NCI-H345 treated with DMSO at 0.1 percent for 48 hours (cell line): Measurements from ENCODE around the gene SH2B3.
"Not testable (repeated sequence)": the region's sequence is repeated elsewhere in the genome, so short reads cannot be mapped to it uniquely, and the experiment has no call there.

Source experiments
- DNase-seq: peaks from one replicate; lab custom pipeline; 2025; ENCODE audit not compliant: unreplicated experiment; lab: John Stamatoyannopoulos, UW

The SH2B3 gene

DNA sequence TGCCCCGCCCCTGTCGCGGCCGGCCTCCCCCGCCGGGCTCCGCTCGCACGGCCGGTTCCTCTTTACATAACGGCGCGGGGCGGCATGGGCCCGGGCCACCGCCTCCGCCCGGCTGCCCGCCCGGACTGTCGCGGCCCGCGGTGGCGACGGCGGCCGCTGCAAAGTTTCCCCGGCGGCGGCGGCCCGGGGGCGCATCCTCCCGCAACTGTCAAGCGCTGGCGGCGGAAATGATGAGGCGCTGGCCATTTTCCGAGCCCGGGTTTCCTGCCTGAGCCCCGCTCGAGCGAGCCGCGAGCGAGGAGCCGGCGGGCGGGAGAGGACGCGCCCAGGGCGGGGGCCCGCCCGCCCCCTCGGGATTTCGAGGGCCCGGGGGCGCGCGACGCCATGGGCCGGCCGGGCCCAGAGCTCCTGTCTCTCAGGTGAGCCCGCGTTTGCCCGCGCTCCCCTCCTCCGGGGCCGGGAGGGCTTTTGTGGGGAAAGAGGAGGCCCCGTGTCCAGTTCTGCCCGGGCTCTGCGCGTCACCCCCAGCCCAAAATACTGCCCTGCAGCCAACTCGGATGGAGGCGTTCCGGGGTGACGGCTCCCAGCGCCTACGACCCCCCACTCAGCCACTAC lies at the start of gene SH2B3:
SH2B3 (plus strand) TSS at position 65 of the 615 bp plus-strand sequence. CDS start 12,223 bp downstream, outside the sequence.
- DNase-seq: peak; percentile 27

DNA sequence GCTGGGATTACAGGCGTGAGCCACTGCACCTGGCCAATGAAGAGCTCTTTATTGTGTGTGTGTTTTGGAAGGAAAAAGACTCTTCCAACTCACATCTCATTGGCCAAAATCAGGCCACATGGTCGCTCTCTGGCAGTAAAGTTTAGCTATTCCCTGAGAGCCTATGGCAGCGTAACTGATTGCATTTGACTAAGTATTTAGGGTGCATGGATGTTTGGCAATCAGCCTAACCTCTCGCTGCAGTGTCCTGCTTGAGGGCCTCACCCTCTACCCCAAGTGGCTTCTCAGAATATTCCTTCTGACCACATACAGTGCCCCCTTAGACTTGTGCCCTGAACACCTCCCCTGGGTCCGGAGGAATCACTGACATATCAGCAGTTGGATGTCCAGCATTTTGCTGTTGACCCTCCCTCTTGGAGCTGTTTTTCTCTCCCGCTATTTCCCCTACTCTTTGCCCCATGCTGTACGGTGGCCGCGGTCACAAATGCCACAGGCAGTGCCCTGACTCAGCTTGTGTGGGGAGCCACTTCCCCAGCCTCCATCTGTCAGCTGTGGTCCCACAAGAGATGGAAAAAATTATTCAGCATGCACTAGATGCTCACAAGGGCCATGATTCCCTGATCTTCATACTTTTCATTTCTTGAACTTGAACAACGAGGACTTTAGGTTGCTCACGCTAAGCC lies 46.4 kb upstream of the SH2B3 start:
- no peak for DNase-seq

- DNase-seq: no peak
Measured at GRCh38 chr12:111359914-111360276, 45.8 kb upstream of the SH2B3 start.

GRCh38 chr12:111360325-111360930 lies 45.3 kb upstream of the SH2B3 start:
- DNase-seq: no peak

DNA sequence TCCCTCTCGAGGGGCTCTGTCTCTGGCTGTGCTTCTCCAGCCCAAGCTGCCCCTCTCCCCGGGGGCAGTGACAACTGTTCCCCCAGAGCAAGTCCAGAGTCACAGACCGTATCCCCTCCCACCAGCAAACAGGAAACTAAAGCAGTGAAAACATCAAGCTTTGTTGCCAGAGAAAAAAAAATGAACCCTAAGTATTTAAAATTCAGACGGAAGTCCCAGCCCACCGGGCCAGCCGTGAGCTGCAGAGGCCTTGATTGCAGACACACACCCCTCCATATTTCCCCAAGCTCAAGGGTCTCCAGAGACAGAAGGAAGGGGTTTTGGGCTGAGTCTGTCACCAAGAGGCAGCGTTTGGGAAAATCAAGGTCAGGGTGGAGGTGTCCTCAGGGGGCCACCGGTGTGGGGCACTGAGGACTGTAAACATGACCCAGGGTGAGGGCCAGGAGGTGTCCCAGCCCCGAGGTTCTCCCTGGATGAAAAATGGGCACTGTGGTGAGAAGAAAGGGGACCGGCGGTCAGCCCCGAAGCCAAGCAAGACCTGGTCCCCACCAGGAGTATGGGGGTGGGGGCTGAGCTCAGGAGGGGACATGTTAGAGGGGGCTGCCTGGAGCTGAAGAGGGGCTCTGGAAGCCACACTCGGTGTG lies 44.5 kb upstream of the SH2B3 start:
- no peak for DNase-seq

DNA sequence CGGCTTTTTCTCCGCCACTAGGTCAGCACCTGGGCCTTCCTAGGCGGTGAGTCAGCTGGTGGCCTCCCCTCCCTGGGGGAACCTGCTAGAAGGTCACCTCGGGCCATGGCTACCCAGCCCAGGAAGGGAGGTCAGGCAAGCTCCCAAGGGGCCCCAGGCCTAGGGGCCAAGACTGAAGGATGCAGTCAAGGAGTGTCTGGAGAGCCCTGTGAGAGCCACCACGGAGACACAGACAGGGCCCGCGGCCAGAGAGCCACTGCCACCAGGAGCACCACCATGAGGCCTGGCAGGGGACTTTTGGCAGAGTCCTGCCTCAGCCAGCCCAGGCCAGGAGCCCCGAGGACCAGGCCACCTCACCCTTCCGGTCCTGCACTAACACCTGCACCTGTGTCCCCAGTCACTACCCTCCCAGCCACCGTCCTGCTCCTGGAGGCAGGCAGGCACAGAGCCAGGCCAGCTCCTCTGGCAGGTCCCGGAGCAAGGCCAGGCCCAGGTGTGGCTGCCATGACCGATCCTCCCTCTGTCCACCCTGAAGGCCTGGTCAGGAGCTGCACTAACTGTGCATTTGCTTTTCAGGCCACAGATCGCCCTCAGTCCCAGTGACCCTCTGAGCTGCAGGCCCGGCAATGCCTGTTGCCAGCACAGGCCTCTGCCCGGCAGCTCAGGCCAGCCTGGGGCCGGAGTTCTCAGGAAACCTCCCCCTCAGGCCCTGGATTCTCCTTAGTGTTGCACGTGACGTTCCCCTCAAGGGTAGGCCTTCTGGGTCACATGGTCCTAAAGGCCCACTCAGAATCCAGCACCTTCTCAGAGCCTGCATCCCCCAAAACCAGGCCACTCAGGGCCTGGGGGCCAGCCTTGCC lies 43.8 kb upstream of the SH2B3 start:
- DNase-seq: no peak

GRCh38 chr12:111362687-111363475 lies 42.8 kb upstream of the SH2B3 start:
- no peak for DNase-seq

GRCh38 chr12:111363578-111363977 lies 42.1 kb upstream of the SH2B3 start:
- DNase-seq: no peak

DNA sequence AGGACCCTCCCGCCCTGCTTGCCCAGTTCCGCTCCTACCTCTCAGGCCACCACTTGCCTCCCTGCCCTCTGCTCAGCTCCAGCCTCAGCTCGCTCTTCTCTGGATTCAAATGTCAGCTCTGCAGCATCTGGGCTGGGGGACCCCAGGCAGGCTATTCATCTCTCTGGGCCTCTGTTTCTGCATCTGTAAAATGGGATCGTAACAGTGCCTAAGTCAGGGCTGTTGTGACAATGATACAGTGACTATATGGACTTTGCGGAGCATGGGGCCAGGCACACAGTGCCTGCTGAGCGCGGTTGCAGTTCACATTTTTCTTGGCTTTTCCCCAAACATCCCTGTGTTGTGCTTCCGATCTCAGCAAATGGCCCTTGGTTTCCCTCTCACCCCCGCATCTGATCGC lies 39.6 kb upstream of the SH2B3 start:
- no peak for DNase-seq

DNA sequence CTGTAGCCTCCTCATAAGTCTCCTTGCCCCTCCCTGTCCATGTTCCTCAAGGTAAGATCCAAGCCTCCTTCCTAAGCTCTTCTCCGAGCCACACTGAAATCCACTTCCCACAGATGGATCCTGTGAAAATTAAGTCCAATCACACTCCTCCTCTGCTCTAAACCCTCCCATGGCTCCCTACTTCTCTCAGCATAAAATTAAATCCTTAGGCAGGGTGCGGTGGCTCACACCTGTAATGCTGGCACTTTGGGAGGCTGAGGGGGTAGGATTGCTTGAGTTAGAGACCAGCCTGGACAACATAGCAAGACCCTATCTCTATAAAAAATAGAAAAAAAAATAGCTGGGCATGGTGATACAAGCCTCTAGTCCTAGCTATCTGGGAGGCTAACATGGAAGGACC lies 39.1 kb upstream of the SH2B3 start:
- no peak for DNase-seq

- no peak for DNase-seq
Measured at GRCh38 chr12:111367661-111368221, 38.0 kb upstream of the SH2B3 start.

DNA sequence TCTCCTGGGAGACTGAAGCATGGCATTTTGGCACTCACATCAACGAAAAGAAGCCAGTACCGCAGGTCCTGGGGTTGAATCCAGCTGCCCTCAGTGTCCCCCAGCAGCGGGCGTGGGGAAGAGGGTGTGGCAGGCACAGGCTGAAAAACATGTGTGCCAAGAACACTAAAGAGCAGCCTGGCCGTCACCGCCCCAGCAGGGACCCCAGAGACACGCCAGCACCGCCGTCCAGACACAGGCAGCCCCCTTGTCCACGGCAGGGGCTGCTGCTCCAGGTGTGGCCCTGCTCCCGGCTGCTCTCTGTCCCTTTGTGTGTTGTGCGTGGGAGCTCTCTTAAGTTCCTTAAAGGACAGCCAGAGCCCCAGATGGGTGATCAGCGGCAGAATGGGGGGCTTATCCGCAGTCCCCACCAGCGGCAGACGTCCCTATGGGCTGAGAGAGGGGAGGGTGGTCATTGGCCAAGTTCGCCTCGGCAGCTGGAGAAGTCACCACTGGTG lies 37.4 kb upstream of the SH2B3 start:
- DNase-seq: no peak

DNA sequence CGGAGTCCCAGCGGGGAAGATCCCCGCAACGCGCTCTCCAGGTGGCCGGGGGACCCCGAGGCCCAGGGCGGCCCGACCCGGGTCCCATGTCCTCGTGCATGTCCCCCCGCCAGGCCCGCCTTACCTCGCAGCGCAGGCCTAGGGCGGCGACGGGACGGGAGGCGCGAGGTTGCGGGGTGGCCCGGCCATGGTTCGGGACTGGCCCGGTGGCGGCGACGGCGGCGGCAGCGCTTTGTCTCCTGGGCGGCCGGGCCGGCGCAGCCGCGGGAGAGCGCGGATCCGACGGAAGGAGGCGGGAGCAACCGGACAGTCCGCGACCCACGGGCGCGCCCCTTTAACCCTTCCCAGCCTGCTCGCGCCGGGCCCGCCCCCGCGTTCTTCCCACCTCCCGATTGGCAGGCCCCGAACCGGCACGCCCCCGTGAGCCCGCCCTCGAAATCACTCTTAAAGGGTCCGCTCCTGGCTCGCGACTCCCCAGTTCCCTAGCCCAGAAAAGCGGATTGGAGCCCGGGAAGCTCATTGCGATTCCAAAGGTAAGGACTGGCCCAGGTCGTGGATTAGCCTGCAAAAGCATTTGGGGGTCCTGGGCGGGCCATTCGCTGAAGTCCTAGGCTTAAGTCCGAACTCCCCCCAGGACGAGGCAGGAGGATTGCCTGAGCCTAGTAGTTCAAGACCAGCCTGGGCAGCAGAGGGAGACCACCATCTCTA lies 36.8 kb upstream of the SH2B3 start, which contains the start of gene PHETA1:
PHETA1 (minus strand) TSS at position 308 of the 708 bp plus-strand sequence. CDS start 5,668 bp downstream, outside the sequence.
- peak; percentile 67 for DNase-seq

- DNase-seq: no peak
Measured at GRCh38 chr12:111369496-111370220, 36.1 kb upstream of the SH2B3 start.

- not testable (repeated sequence) for DNase-seq
Measured at GRCh38 chr12:111373231-111373630, 32.5 kb upstream of the SH2B3 start.

- no peak for DNase-seq
Measured at GRCh38 chr12:111377440-111377839, 28.3 kb upstream of the SH2B3 start.

DNA sequence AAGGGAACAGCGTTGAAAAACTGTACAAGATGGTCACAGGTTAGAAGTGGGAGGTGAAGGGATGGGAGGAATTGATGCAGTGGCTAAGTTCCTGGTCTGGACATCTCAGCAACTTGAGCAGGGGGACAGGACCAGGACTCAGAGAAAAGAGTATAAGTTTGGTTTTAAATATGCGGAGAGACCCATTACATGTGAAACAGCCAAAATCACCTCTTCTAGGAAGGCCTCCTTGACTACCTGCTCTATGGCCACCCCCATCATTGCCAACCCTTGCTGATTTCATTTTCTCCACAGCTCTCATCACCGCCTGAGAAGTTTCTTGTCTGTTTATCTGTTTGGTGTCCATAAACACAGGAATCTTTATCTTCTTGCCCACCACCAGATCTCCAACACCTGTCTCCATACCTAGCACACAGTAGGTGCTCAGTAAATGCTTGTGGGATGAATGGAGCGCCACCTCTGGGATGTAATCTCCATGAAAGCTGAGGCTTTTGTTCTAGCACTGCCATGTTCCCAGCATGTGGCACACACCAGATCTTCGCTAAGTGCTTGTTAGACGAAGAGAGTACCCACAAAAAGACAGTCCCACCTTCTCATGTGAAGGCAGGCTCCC lies 25.7 kb upstream of the SH2B3 start:
- no peak for DNase-seq

- no peak for DNase-seq
Measured at GRCh38 chr12:111384596-111384995, 21.1 kb upstream of the SH2B3 start.
